A673 (cell line): ENCODE data around the gene NUDCD2.
A peak's percentile ranks its signal among the peaks of the same experiment; 100 is the strongest.

Source experiments
- EZH2 ChIP-seq: fragments of 200-600 bp; sonication (generic); IDR thresholded peaks from 2 replicates; pipeline ENCODE4 v1.6.1; 2017; ENCODE audit warnings: borderline replicate concordance, low read depth, mild to moderate bottlenecking, mixed read lengths, antibody characterized with exemption, low read length; ENCODE audit not compliant: poor library complexity, severe bottlenecking
- TF ChIP-seq, protein P1 (sequence below): fragments of 300-800, 200-600 bp; sonication (generic); conservative IDR thresholded peaks from 2 replicates; pipeline ENCODE4 v1.5.1; 2017; ENCODE audit warnings: low read depth, mild to moderate bottlenecking, antibody characterized with exemption, low read length, moderate library complexity, mixed read lengths

GRCh38 chr5:163503106-163504078 lies 43.5 kb upstream of the NUDCD2 start:
- TF ChIP-seq, protein P1, sequence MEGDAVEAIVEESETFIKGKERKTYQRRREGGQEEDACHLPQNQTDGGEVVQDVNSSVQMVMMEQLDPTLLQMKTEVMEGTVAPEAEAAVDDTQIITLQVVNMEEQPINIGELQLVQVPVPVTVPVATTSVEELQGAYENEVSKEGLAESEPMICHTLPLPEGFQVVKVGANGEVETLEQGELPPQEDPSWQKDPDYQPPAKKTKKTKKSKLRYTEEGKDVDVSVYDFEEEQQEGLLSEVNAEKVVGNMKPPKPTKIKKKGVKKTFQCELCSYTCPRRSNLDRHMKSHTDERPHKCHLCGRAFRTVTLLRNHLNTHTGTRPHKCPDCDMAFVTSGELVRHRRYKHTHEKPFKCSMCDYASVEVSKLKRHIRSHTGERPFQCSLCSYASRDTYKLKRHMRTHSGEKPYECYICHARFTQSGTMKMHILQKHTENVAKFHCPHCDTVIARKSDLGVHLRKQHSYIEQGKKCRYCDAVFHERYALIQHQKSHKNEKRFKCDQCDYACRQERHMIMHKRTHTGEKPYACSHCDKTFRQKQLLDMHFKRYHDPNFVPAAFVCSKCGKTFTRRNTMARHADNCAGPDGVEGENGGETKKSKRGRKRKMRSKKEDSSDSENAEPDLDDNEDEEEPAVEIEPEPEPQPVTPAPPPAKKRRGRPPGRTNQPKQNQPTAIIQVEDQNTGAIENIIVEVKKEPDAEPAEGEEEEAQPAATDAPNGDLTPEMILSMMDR: peak; percentile 53
- no peak for TF ChIP-seq EZH2
